Stimulated activated effector memory CD8-positive, alpha-beta T cell treated with anti-CD3 and anti-CD28 coated beads, Interleukin-12 subunit alpha, Interleukin-12 subunit beta, amount 100 ng/mL, for 72 hours (primary cell): ENCODE measurements around the gene WDR33.

Experiments used
- ATAC-seq: fragments of 150-1000 bp; cut with Tn5 transposase; 2 replicates; pipeline ENCODE4 v1.10.0; 2021
- DNase-seq, 2 donors: peaks; one replicate each; pipeline ENCODE4 v3.0.0; 2021 to 2022; ENCODE audit warnings: low spot score in 2 of 2
- H3K27ac Mint-ChIP-seq: one replicate; pipeline ENCODE4 v1.8.0; 2022; ENCODE audit warnings: mild to moderate bottlenecking, mixed read lengths
- H3K36me3 Mint-ChIP-seq: one replicate; pipeline ENCODE4 v1.8.0; 2022; ENCODE audit warnings: mild to moderate bottlenecking, mixed read lengths
- H3K4me1 Mint-ChIP-seq: one replicate; pipeline ENCODE4 v1.8.0; 2022; ENCODE audit warnings: mixed read lengths
- H3K4me3 Mint-ChIP-seq: one replicate; pipeline ENCODE4 v1.8.0; 2022; ENCODE audit warnings: mild to moderate bottlenecking, mixed read lengths
- H3K9me3 Mint-ChIP-seq: one replicate; pipeline ENCODE4 v1.8.0; 2022; ENCODE audit warnings: mixed read lengths

The WDR33 gene

GRCh38 chr2:127659408-127660290 lies 151.3 kb downstream of the WDR33 start:
- no peaks in the 10 kb centered on the region for H3K36me3 Mint-ChIP-seq
- no peak for DNase-seq
- H3K4me1 Mint-ChIP-seq = peaks cover 7% of the 10 kb centered on the region
- H3K27ac Mint-ChIP-seq = no peak overlapping the region
- H3K9me3 Mint-ChIP-seq = no peaks in the 10 kb centered on the region
- H3K4me3 Mint-ChIP-seq = no peak overlapping the region
- no peak for ATAC-seq

- Mint-ChIP-seq H3K9me3 (no peaks in the 10 kb centered on the region), H3K4me3 (no peak overlapping the region), H3K4me1 (peaks cover 6% of the 10 kb centered on the region), H3K27ac (no peak overlapping the region), H3K36me3 (no peaks in the 10 kb centered on the region)
- ATAC-seq (no peak), DNase-seq (no peak)
Observed at GRCh38 chr2:127658641-127659407, 152.1 kb downstream of the WDR33 start.

- Mint-ChIP-seq H3K27ac (no peak overlapping the region), H3K36me3 (no peaks in the 10 kb centered on the region), H3K4me1 (peaks cover 5% of the 10 kb centered on the region), H3K9me3 (no peaks in the 10 kb centered on the region), H3K4me3 (no peak overlapping the region)
- DNase-seq = no peak
- no peak for ATAC-seq
Observed at GRCh38 chr2:127658146-127658545, 152.8 kb downstream of the WDR33 start.

GRCh38 chr2:127657232-127657595 lies 153.8 kb downstream of the WDR33 start:
- H3K4me1 Mint-ChIP-seq = peaks cover 10% of the 10 kb centered on the region
- H3K4me3 Mint-ChIP-seq = no peak overlapping the region
- no peaks in the 10 kb centered on the region for H3K9me3 Mint-ChIP-seq
- no peak overlapping the region for H3K27ac Mint-ChIP-seq
- DNase-seq = no peak
- H3K36me3 Mint-ChIP-seq = no peaks in the 10 kb centered on the region
- ATAC-seq = no peak

GRCh38 chr2:127656569-127657231 lies 154.3 kb downstream of the WDR33 start:
- no peaks in the 10 kb centered on the region for H3K9me3 Mint-ChIP-seq
- no peak overlapping the region for H3K4me3 Mint-ChIP-seq
- no peak for DNase-seq
- H3K4me1 Mint-ChIP-seq = peaks cover 10% of the 10 kb centered on the region
- H3K36me3 Mint-ChIP-seq = no peaks in the 10 kb centered on the region
- H3K27ac Mint-ChIP-seq = no peak overlapping the region
- ATAC-seq = no peak

GRCh38 chr2:127655209-127656073 lies 155.5 kb downstream of the WDR33 start:
- no peak overlapping the region for H3K4me3 Mint-ChIP-seq
- no peak overlapping the region for H3K27ac Mint-ChIP-seq
- peaks cover 10% of the 10 kb centered on the region for H3K4me1 Mint-ChIP-seq
- DNase-seq (no peak), ATAC-seq (no peak)
- no peaks in the 10 kb centered on the region for H3K9me3 Mint-ChIP-seq
- no peaks in the 10 kb centered on the region for H3K36me3 Mint-ChIP-seq

GRCh38 chr2:127654838-127655175 lies 156.2 kb downstream of the WDR33 start:
- Mint-ChIP-seq H3K4me1 (peaks cover 11% of the 10 kb centered on the region), H3K4me3 (no peak overlapping the region), H3K27ac (no peak overlapping the region), H3K36me3 (no peaks in the 10 kb centered on the region), H3K9me3 (no peaks in the 10 kb centered on the region)
- no peak for DNase-seq
- no peak for ATAC-seq

GRCh38 chr2:127654084-127654837 lies 156.7 kb downstream of the WDR33 start:
- H3K9me3 Mint-ChIP-seq = no peaks in the 10 kb centered on the region
- peaks cover 17% of the 10 kb centered on the region for H3K4me1 Mint-ChIP-seq
- no peak overlapping the region for H3K27ac Mint-ChIP-seq
- DNase-seq = no peak
- no peaks in the 10 kb centered on the region for H3K36me3 Mint-ChIP-seq
- no peak for ATAC-seq
- no peak overlapping the region for H3K4me3 Mint-ChIP-seq

- no peak for ATAC-seq
- Mint-ChIP-seq H3K9me3 (no peaks in the 10 kb centered on the region), H3K27ac (no peak overlapping the region), H3K4me1 (peaks cover 24% of the 10 kb centered on the region), H3K4me3 (no peak overlapping the region), H3K36me3 (no peaks in the 10 kb centered on the region)
- DNase-seq = no peak
Observed at GRCh38 chr2:127653421-127654083, 157.4 kb downstream of the WDR33 start.

GRCh38 chr2:127652786-127653357 lies 158.1 kb downstream of the WDR33 start:
- Mint-ChIP-seq H3K4me1 (peaks cover 26% of the 10 kb centered on the region), H3K27ac (no peak overlapping the region), H3K9me3 (no peaks in the 10 kb centered on the region), H3K36me3 (no peaks in the 10 kb centered on the region), H3K4me3 (no peak overlapping the region)
- no peak for DNase-seq
- no peak for ATAC-seq

GRCh38 chr2:127651971-127652550 lies 158.9 kb downstream of the WDR33 start:
- no peak overlapping the region for H3K4me3 Mint-ChIP-seq
- no peaks in the 10 kb centered on the region for H3K36me3 Mint-ChIP-seq
- DNase-seq (no peak), ATAC-seq (no peak)
- peaks cover 26% of the 10 kb centered on the region for H3K4me1 Mint-ChIP-seq
- H3K27ac Mint-ChIP-seq = no peak overlapping the region
- no peaks in the 10 kb centered on the region for H3K9me3 Mint-ChIP-seq

- H3K9me3 Mint-ChIP-seq = no peaks in the 10 kb centered on the region
- H3K4me3 Mint-ChIP-seq = no peak overlapping the region
- no peak for DNase-seq
- no peak overlapping the region for H3K27ac Mint-ChIP-seq
- H3K4me1 Mint-ChIP-seq = peaks cover 26% of the 10 kb centered on the region
- no peak for ATAC-seq
- H3K36me3 Mint-ChIP-seq = no peaks in the 10 kb centered on the region
Observed at GRCh38 chr2:127651381-127651809, 159.6 kb downstream of the WDR33 start.
